ENCODE results near the gene AMN. TPM values are rescaled to one million over a fixed set of nuclear protein-coding genes. Genes with fewer than 3 reads are reported as not detected.

Gene AMN
- total RNA-seq, 1 donor from 2014 or later: 0.06 TPM

- no peak for DNase-seq (ENCODE audit: low read depth)
- no peak for TF ChIP-seq CTCF (conservative IDR thresholded peaks at IDR 0.05; ENCODE audit: low read depth, low read length)
Measured at GRCh38 chr14:102918438-102918837, 4.0 kb upstream of the AMN start.

GRCh38 chr14:102920273-102920997 is 2.0 kb upstream of the AMN start:
- TF ChIP-seq CTCF (conservative IDR thresholded peaks at IDR 0.05; ENCODE audit: low read depth, low read length): no peak
- DNase-seq (ENCODE audit: low read depth): no peak
- H3K4me3 ChIP-seq (ENCODE audit: low read depth, low read length): no peak overlapping the region

More at GRCh38 chr14:102918438-102918837, 4.0 kb upstream of the AMN start:
- H3K4me3 ChIP-seq (ENCODE audit: low read depth, low read length): no peak overlapping the region

GRCh38 chr14:102920998-102921304 is 1.5 kb upstream of the AMN start:
- DNase-seq (ENCODE audit: low read depth): no peak
- no peak for TF ChIP-seq CTCF (conservative IDR thresholded peaks at IDR 0.05; ENCODE audit: low read depth, low read length)
- no peak overlapping the region for H3K4me3 ChIP-seq (ENCODE audit: low read depth, low read length)

GRCh38 chr14:102923201-102923924 is 900 bp downstream of the AMN start:
- no peak for DNase-seq (ENCODE audit: low read depth)
- TF ChIP-seq CTCF (conservative IDR thresholded peaks at IDR 0.05; ENCODE audit: low read depth, low read length): no peak
- H3K4me3 ChIP-seq (ENCODE audit: low read depth, low read length): peak overlapping the region; percentile 51

GRCh38 chr14:102923925-102924486 is 1.5 kb downstream of the AMN start:
- TF ChIP-seq CTCF (conservative IDR thresholded peaks at IDR 0.05; ENCODE audit: low read depth, low read length): no peak
- DNase-seq (ENCODE audit: low read depth): no peak
- H3K4me3 ChIP-seq (ENCODE audit: low read depth, low read length): no peak overlapping the region

GRCh38 chr14:102924632-102925588 is 2.4 kb downstream of the AMN start:
- no peak for DNase-seq (ENCODE audit: low read depth)
- H3K4me3 ChIP-seq (ENCODE audit: low read depth, low read length): no peak overlapping the region
- TF ChIP-seq CTCF (conservative IDR thresholded peaks at IDR 0.05; ENCODE audit: low read depth, low read length): no peak

All from epithelial cell of proximal tubule (primary cell).